ENCODE data around the gene HOXC13.

DNA sequence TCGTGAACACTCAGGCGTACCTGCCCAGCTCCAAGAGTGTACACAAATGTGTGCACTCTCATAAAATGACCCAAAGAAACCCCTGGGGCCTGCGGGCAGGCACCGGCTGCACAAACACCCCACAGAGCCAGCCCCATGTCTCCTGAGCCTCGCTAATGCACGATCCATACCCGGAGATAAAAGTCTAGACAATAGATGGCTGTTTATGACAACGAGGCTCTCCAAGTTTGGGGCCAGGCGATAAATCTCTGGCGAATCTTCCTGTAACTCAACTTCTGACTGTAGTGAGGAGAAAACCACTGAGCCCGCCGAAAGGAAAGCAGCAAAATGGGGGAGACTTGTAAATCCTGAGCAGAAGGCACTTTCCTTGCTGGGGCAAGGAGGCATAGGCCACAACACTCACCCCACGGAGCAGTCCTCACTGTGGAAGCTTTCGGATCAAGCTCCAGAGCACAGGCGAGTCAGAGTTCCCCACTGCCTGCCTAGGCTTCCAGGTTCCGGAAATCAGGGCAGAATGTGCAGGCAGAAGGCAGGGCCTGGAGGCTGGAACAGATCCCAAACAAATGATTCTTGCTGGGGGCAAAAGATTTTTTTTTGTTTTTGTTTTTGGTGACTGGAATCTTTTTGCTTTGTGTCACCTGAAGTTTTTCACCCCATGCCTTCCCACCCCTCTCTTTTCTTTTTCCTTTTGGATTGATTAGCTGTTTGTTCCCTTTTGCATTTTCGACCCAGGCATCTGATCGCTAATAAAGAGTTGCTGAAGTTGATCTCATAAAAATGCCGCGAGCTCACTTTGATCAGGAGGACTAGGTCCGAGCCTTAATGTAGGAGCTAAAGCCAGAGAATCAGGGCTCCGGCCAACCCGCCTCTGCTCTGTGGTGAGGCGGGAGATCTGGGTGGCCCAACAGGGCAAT lies 29.8 kb downstream of the HOXC13 start:
- TF ChIP-seq, protein P1, sequence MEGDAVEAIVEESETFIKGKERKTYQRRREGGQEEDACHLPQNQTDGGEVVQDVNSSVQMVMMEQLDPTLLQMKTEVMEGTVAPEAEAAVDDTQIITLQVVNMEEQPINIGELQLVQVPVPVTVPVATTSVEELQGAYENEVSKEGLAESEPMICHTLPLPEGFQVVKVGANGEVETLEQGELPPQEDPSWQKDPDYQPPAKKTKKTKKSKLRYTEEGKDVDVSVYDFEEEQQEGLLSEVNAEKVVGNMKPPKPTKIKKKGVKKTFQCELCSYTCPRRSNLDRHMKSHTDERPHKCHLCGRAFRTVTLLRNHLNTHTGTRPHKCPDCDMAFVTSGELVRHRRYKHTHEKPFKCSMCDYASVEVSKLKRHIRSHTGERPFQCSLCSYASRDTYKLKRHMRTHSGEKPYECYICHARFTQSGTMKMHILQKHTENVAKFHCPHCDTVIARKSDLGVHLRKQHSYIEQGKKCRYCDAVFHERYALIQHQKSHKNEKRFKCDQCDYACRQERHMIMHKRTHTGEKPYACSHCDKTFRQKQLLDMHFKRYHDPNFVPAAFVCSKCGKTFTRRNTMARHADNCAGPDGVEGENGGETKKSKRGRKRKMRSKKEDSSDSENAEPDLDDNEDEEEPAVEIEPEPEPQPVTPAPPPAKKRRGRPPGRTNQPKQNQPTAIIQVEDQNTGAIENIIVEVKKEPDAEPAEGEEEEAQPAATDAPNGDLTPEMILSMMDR (IDR thresholded peaks at IDR 0.05) = no peak
- no peak for TF ChIP-seq POLR2A (IDR thresholded peaks at IDR 0.05)
